Activated CD4-positive, alpha-beta memory T cell treated with anti-CD3 and anti-CD28 coated beads, Interleukin-2, amount 10 ng/mL, durations not matched to agents 7 days and 5 days (primary cell): ENCODE results near the gene IFT52. TPM values are rescaled to one million over a fixed set of nuclear protein-coding genes. Genes with fewer than 3 reads are reported as not detected.
"Not testable (repeated sequence)": the region's sequence is repeated elsewhere in the genome, so short reads cannot be mapped to it uniquely, and the experiment has no call there.

Experiments
- CTCF ChIA-PET: fragments of 350-600 bp; sonication (Branson Sonifier 250); formaldehyde crosslinking; loops from one replicate; lab custom pipeline; 2021; ENCODE audit warnings: antibody characterized with exemption, inconsistent platforms; lab: Charles Lee
- POLR2A ChIA-PET: fragments of 350-600 bp; sonication (Branson Sonifier 250); formaldehyde crosslinking; loops from one replicate; lab custom pipeline; 2021; ENCODE audit warnings: antibody characterized with exemption; lab: Charles Lee
- DNase-seq: peaks from one replicate; pipeline ENCODE4 v3.0.0-alpha.2; 2020
- H3K27ac Mint-ChIP-seq: one replicate; pipeline ENCODE4 v1.8.0; 2021; ENCODE audit warnings: mild to moderate bottlenecking, mixed read lengths
- H3K27me3 Mint-ChIP-seq: one replicate; pipeline ENCODE4 v1.8.0; 2021; ENCODE audit warnings: mixed read lengths
- H3K36me3 Mint-ChIP-seq: one replicate; pipeline ENCODE4 v1.8.0; 2021; ENCODE audit warnings: low read depth, mixed read lengths
- H3K4me1 Mint-ChIP-seq: one replicate; pipeline ENCODE4 v1.8.0; 2021; ENCODE audit warnings: mixed read lengths
- H3K4me3 Mint-ChIP-seq: one replicate; pipeline ENCODE4 v1.8.0; 2021; ENCODE audit warnings: mild to moderate bottlenecking, mixed read lengths
- H3K9me3 Mint-ChIP-seq: one replicate; pipeline ENCODE4 v1.8.0; 2021; ENCODE audit warnings: mixed read lengths
- total RNA-seq, 2 experiments: library from RNA; stranded (reverse); gene quantifications; one replicate each; pipeline ENCODE4 v1.2.3, GENCODE V29; 2021

Gene IFT52
- total RNA-seq, 2 experiments from 2014 or later: 13.3 to 15.0 TPM

GRCh38 chr20:43571771-43572170 is 19.0 kb upstream of the IFT52 start:
- ChIA-PET POLR2A (no interaction called here), CTCF (no interaction called here)
- no peak overlapping the region for H3K4me3 Mint-ChIP-seq
- DNase-seq: no peak
- no peaks in the 10 kb centered on the region for H3K4me1 Mint-ChIP-seq
- H3K36me3 Mint-ChIP-seq: no peaks in the 10 kb centered on the region
- H3K27ac Mint-ChIP-seq: no peak overlapping the region
- H3K27me3 Mint-ChIP-seq: no peaks in the 10 kb centered on the region
- no peaks in the 10 kb centered on the region for H3K9me3 Mint-ChIP-seq

GRCh38 chr20:43572891-43573290 is 17.8 kb upstream of the IFT52 start:
- DNase-seq: no peak
- Mint-ChIP-seq H3K4me3 (no peak overlapping the region), H3K9me3 (no peaks in the 10 kb centered on the region), H3K4me1 (no peaks in the 10 kb centered on the region), H3K36me3 (no peaks in the 10 kb centered on the region), H3K27ac (no peak overlapping the region), H3K27me3 (no peaks in the 10 kb centered on the region)
- POLR2A ChIA-PET: no interaction called here
- CTCF ChIA-PET: no interaction called here

DNA sequence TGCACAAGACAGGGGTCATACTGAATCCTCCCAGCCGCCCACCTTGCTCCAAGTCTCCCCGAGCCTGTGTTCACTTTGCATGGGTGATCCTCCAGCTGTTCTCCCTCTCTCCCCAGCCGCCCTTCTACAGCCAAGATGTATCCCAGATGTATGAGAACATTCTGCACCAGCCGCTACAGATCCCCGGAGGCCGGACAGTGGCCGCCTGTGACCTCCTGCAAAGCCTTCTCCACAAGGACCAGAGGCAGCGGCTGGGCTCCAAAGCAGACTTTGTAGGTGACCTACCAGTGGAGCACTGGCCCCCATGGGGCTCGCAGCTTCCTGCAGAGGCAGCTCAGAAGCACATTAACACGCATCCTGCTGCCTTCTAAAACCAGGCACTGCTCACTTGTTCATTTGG is 14.6 kb upstream of the IFT52 start:
- CTCF ChIA-PET: no interaction called here
- no peak for DNase-seq
- POLR2A ChIA-PET: interaction anchor here (1.2 kb wide), 1 partner anchor 14 kb away, joined by 3 read pairs; the partner anchor contains the start of gene IFT52
- Mint-ChIP-seq H3K36me3 (no peaks in the 10 kb centered on the region), H3K27ac (no peak overlapping the region), H3K27me3 (no peaks in the 10 kb centered on the region), H3K9me3 (no peaks in the 10 kb centered on the region), H3K4me3 (no peak overlapping the region), H3K4me1 (peaks cover 4% of the 10 kb centered on the region)

DNA sequence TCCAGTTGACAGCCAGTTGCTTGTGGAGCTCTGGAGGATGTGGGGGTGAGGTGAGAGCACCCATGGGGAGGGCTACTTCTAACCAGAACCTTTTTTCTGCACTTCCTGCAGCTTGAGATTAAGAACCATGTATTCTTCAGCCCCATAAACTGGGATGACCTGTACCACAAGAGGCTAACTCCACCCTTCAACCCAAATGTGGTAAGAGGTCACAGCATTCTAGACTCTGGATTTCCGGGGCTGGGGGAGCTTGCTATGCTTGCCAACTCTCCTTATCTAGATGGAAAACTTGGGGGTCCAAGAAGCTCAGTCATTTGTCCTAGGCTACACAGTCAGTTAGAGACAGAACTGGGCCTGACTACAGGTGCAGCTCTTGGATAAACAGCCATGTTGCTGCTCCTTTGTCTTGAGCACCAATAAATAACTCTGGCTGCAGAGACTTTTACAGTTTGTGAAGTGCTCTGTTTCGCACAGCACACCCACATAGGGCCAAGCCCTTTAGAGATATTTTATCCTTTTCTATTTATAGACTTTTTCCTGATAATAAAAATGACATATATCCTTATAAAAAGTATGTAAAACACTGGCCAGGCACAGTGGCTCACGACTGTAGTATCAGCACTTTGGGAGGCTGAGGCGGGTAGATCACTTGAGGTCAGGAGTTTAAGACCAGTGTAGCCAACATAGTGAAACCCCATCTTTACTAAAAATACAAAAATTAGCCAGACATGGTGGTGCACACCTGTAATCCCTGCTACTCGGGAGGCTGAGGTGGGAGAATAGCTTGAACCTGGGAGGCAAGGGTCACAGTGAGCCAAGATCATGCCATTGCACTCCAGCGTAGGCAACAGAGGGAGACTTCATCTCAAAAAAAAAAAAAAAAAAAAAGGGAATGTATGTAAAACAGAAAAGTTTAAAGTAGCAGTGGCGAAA is 10.6 kb upstream of the IFT52 start:
- peaks cover 3% of the 10 kb centered on the region for H3K27me3 Mint-ChIP-seq
- H3K27ac Mint-ChIP-seq: no peak overlapping the region
- ChIA-PET CTCF (interaction anchor here (0.5 kb wide), 1 partner anchor 123 kb away, joined by 3 read pairs; no protein-coding TSS in a partner anchor), POLR2A (interaction anchor here (0.8 kb wide), 1 partner anchor 123 kb away, joined by 3 read pairs; no protein-coding TSS in a partner anchor)
- peaks cover 4% of the 10 kb centered on the region for H3K4me1 Mint-ChIP-seq
- no peaks in the 10 kb centered on the region for H3K36me3 Mint-ChIP-seq
- DNase-seq: no peak
- H3K9me3 Mint-ChIP-seq: no peaks in the 10 kb centered on the region
- no peak overlapping the region for H3K4me3 Mint-ChIP-seq

DNA sequence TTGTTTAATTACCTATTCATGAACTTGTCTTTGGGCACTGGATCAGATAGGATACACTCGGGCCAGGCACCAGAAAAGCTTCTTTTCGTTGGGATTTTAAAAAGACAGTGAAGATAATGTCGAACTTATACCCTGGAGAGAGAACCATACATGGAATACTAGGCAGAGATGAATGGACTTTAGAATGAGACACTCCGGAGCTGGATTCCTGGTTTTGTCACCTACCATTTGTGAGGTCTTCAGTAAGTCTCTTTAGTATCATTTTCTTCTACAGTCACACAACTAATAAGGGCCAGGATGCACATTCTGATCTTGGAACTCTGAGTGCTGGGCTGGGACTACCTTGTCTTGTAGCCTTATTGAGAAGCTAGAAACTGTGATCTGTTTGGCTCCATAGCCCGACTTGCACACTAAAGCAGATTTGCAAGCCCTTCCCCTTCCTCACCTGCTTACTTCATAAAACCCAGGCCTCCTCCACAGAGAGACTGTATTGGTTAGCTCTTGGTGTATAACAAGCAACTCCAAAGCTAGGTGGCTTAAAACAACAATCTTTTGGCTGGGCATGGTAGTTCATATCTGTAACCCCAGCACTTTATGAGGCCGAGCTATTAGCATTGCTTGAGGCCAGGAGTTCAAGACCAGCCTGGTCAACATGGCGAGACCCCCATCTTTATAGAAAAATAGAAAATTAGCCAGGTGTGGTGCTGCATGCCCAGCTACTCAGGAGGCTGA is 7.4 kb upstream of the IFT52 start:
- no peaks in the 10 kb centered on the region for H3K9me3 Mint-ChIP-seq
- DNase-seq: no peak
- POLR2A ChIA-PET: no interaction called here
- peaks cover 3% of the 10 kb centered on the region for H3K27me3 Mint-ChIP-seq
- H3K4me3 Mint-ChIP-seq: no peak overlapping the region
- no peak overlapping the region for H3K27ac Mint-ChIP-seq
- CTCF ChIA-PET: interaction anchor here (0.9 kb wide), 1 partner anchor 45 kb away, joined by 3 read pairs; no protein-coding TSS in a partner anchor
- peaks cover 4% of the 10 kb centered on the region for H3K4me1 Mint-ChIP-seq
- no peaks in the 10 kb centered on the region for H3K36me3 Mint-ChIP-seq

- ChIA-PET CTCF (no interaction called here), POLR2A (no interaction called here)
- Mint-ChIP-seq H3K4me3 (no peak overlapping the region), H3K4me1 (peaks cover 4% of the 10 kb centered on the region), H3K9me3 (no peaks in the 10 kb centered on the region), H3K36me3 (no peaks in the 10 kb centered on the region), H3K27ac (no peak overlapping the region), H3K27me3 (peaks cover 3% of the 10 kb centered on the region)
- no peak for DNase-seq
Measured at GRCh38 chr20:43583982-43584432, 6.7 kb upstream of the IFT52 start.

- peaks cover 3% of the 10 kb centered on the region for H3K4me1 Mint-ChIP-seq
- H3K27ac Mint-ChIP-seq: no peak overlapping the region
- no peak for DNase-seq
- H3K36me3 Mint-ChIP-seq: no peaks in the 10 kb centered on the region
- ChIA-PET CTCF (interaction anchor here (1.6 kb wide), 1 partner anchor 136 kb away, joined by 3 read pairs; no protein-coding TSS in a partner anchor), POLR2A (no interaction called here)
- no peak overlapping the region for H3K4me3 Mint-ChIP-seq
- H3K27me3 Mint-ChIP-seq: peaks cover 3% of the 10 kb centered on the region
- H3K9me3 Mint-ChIP-seq: no peaks in the 10 kb centered on the region
Measured at GRCh38 chr20:43584448-43585136, 6.1 kb upstream of the IFT52 start.

- Mint-ChIP-seq H3K36me3 (no peaks in the 10 kb centered on the region), H3K27me3 (peaks cover 3% of the 10 kb centered on the region), H3K4me1 (peaks cover 20% of the 10 kb centered on the region), H3K4me3 (no peak overlapping the region), H3K9me3 (no peaks in the 10 kb centered on the region), H3K27ac (no peak overlapping the region)
- CTCF ChIA-PET: no interaction called here
- no peak for DNase-seq
- POLR2A ChIA-PET: no interaction called here
Measured at GRCh38 chr20:43586641-43587040, 4.1 kb upstream of the IFT52 start.

DNA sequence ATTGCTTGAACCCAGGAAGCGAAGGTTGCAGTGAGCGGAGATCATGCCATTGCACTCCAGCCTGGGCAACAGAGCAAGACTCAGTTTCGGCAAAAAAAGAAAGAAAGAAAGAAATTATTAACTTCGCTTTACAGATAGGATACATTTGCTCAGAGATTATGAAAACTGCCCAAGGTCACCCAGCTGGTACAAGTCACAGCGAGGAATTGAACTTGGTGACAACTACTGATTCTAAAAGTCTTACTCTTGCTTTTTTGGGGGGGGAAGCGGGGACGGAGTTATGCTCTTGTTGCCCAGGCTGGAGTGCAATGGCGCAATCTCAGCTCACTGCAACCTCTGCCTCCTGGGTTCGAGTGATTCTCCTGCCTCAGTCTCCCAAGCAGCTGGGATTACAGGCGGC is 2.2 kb upstream of the IFT52 start:
- H3K9me3 Mint-ChIP-seq, CTCF ChIA-PET, POLR2A ChIA-PET: not testable (repeated sequence)

DNA sequence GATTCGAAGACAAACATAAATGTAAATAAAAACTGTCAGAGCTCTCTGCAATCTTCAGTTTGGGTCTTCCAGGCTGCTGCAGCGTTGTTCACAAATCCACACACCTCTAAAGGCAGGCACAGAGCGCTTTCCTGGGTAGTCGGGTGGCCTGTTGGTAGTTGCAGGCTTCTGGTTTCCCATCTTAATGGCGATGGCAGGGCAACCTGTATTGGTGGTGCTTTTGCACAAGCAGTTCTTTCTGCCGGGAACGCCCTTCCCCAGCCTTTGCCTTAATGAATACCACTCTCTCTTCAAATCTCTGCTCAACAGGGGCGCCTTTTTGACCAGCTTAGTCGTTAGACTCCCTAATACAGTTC is 723 bp upstream of the IFT52 start:
- CTCF ChIA-PET: interaction anchor here (1.3 to 2.1 kb wide), 3 partner anchors 52 to 161 kb away, joined by 3 to 8 read pairs (median 6); no protein-coding TSS in a partner anchor

More for the DNA sequence above, 2.2 kb upstream of the IFT52 start:
- H3K27ac Mint-ChIP-seq, H3K36me3 Mint-ChIP-seq, DNase-seq, H3K27me3 Mint-ChIP-seq, H3K4me3 Mint-ChIP-seq: not testable (repeated sequence)
- peaks cover 22% of the 10 kb centered on the region for H3K4me1 Mint-ChIP-seq

GRCh38 chr20:43601960-43602359 is 11.2 kb downstream of the IFT52 start:
- DNase-seq, H3K27me3 Mint-ChIP-seq, H3K9me3 Mint-ChIP-seq, H3K4me1 Mint-ChIP-seq, CTCF ChIA-PET, H3K27ac Mint-ChIP-seq, POLR2A ChIA-PET, H3K36me3 Mint-ChIP-seq, H3K4me3 Mint-ChIP-seq: not testable (repeated sequence)

More for the DNA sequence above, 723 bp upstream of the IFT52 start:
- H3K36me3 Mint-ChIP-seq: no peaks in the 10 kb centered on the region
- no peaks in the 10 kb centered on the region for H3K9me3 Mint-ChIP-seq
- POLR2A ChIA-PET: interaction anchor here (1.1 to 2.4 kb wide), 3 partner anchors 13 to 132 kb away, joined by 3 to 29 read pairs (median 4); partner anchors contain the start of gene SRSF6
- peaks cover 22% of the 10 kb centered on the region for H3K4me1 Mint-ChIP-seq
- H3K27ac Mint-ChIP-seq: peak overlapping the region; percentile 86
- no peak for DNase-seq
- no peaks in the 10 kb centered on the region for H3K27me3 Mint-ChIP-seq
- peak overlapping the region; percentile 73 for H3K4me3 Mint-ChIP-seq

- no peaks in the 10 kb centered on the region for H3K27me3 Mint-ChIP-seq
- no peak overlapping the region for H3K27ac Mint-ChIP-seq
- no peak for DNase-seq
- no peaks in the 10 kb centered on the region for H3K4me1 Mint-ChIP-seq
- no peaks in the 10 kb centered on the region for H3K9me3 Mint-ChIP-seq
- POLR2A ChIA-PET: no interaction called here
- no peak overlapping the region for H3K4me3 Mint-ChIP-seq
- CTCF ChIA-PET: no interaction called here
- H3K36me3 Mint-ChIP-seq: peaks cover 3% of the 10 kb centered on the region
Measured at GRCh38 chr20:43603124-43603523, 12.4 kb downstream of the IFT52 start.
